Heart right ventricle (tissue), 16 donors: Measurements from ENCODE around the gene PLLP. TPM values are rescaled to one million over a fixed set of nuclear protein-coding genes. Genes with fewer than 3 reads are reported as not detected.

Experiments used
- ATAC-seq, 8 donors: fragments of 200-7000 bp; cut with Tn5 transposase; one replicate each; pipeline ENCODE4 v1.9.1; 2020; ENCODE audit warnings: mild to moderate bottlenecking in 8 of 8, moderate library complexity in 8 of 8, moderate number of reproducible peaks in 1 of 8
- DNase-seq, 2 donors: peaks; one replicate each; pipeline ENCODE4 v3.0.0-alpha.2; 2020
- H3K27ac ChIP-seq, 10 donors: fragments of 200-600 bp; sonication (generic) in 2 of 10; one replicate each; pipeline versions ENCODE4 v1.5.0 to v1.8.0; 2020 to 2022; ENCODE audit warnings: mild to moderate bottlenecking in 3 of 10
- H3K27me3 ChIP-seq, 7 donors: fragments of 200-600 bp; one replicate each; pipeline ENCODE4 v1.8.0; 2021 to 2022; ENCODE audit warnings: mild to moderate bottlenecking in 2 of 7
- H3K36me3 ChIP-seq, 9 donors: fragments of 200-600 bp; sonication (generic) in 1 of 9; one replicate each; pipeline versions ENCODE4 v1.5.0 to v1.8.0; 2020 to 2022; ENCODE audit warnings: mild to moderate bottlenecking in 2 of 9
- H3K4me1 ChIP-seq, 9 donors: fragments of 200-600 bp; sonication (generic) in 1 of 9; one replicate each; pipeline versions ENCODE4 v1.5.0 to v1.8.0; 2020 to 2022; ENCODE audit warnings: mild to moderate bottlenecking in 4 of 9
- H3K4me3 ChIP-seq, 10 donors: fragments of 200-600 bp; sonication (generic) in 2 of 10; one replicate each; pipeline versions ENCODE4 v1.5.0 to v1.8.0; 2020 to 2022; ENCODE audit warnings: mild to moderate bottlenecking in 7 of 10, moderate library complexity in 2 of 10
- H3K9me3 ChIP-seq, 11 donors: fragments of 200-600 bp in 10 of 11; sonication (generic) in 2 of 11; one replicate each; pipeline versions ENCODE4 v1.5.0 to v1.8.0; 2013 to 2022; ENCODE audit warnings: mild to moderate bottlenecking in 2 of 11, control low read depth in 1 of 11, moderate library complexity in 1 of 11
- CTCF ChIP-seq, 9 donors: fragments of 200-600 bp; sonication (generic) in 2 of 9; IDR thresholded peaks; one replicate each; pipeline versions ENCODE4 v1.5.0 to v1.8.0; 2021 to 2022; ENCODE audit warnings: antibody characterized with exemption in 9 of 9, mild to moderate bottlenecking in 5 of 9, moderate library complexity in 1 of 9
- WGBS, 2 donors: extraction: QIAGEN DNeasy Blood & Tissue Kit; methylation state at CpG; one replicate each; pipeline ENCODE4 v1.1.7; 2013; ENCODE audit warnings: inconsistent platforms in 1 of 2; 5-methylcytosine and 5-hydroxymethylcytosine counted together
- intact Hi-C, 10 donors: fragments of 100-400 bp; cut with DNase I; formaldehyde crosslinking; loops; one replicate each; pipeline versions ENCODE4 v1.11.1 to v1.14.2; 2022
- polyA plus RNA-seq, 2 donors: library from polyadenylated mRNA; stranded (reverse); fragments of 200-250 nt; gene quantifications; one replicate each; pipeline ENCODE4 v1.2.3, GENCODE V29; 2013
- total RNA-seq, 10 donors: library from RNA; stranded (reverse); fragmentation: NEBNext Ultra II Directional in 3 of 10; extraction: Animal tissue kit (Norgen Biotek cat#: 25700) in 3 of 10; gene quantifications; one replicate each; pipeline versions ENCODE4 v1.2.1 to v1.2.4, GENCODE V29; 2021 to 2023
- donor health status: Arrhythmogenic right ventricular cardiomyopathy.
- donor health status: ischemic (EF 13 %, LVEDD 7.1; RV severe dilation, severe dysfunction).
- donor health status: healthy with polysubstance abuse.
- donor health status: DM: no; HTN: yes; CAD: no.
- donor health status: DM: no; HTN: no; CAD: no.
- donor health status: ischemic (EF 25% LVEDD 6.9; RV normal size, moderate dysfunction).
- donor health status: ischemic (EF 25% LVEDD 5.7; RV mildly dilated, moderate dysfunction).
- donor health status: healthy.
- donor health status: DM: yes; HTN: yes; CAD: no.
- donor health status: Ischemic cardiomyopathy.
- donor health status: ischemic (EF 35%, LVEDD 5.7; RV mildly dilated, moderate dysfunction).
- donor health status: nonischemic (EF 11% LVEDD 7.7; RV severe dilation, severe dysfunction).
- donor health status: DM: yes; HTN: yes; CAD: no.
- donor health status: PGD.
- donor health status: ischemic (EF 29% LVEDD 5.4; RV normal size, mild dysfunction).
- donor health status: nonischemic (EF 23%, LVEDD 6.1; RV moderate dilation, normal function).

PLLP gene
- total and polyA plus RNA-seq, 12 donors: 1.7 to 10.6 (median 2.4) TPM

- Histone ChIP-seq H3K4me3 (no peak overlapping the region), H3K27me3 (no peaks in the 10 kb centered on the region), H3K9me3 (no peaks in the 10 kb centered on the region), H3K36me3 (peaks cover 4 to 100% (median 67%) of the 10 kb centered on the region in 9 donors), H3K27ac (no peak overlapping the region), H3K4me1 (peaks cover 0 to 10% (median under 1%) of the 10 kb centered on the region in 9 donors)
- intact Hi-C loops: no loop called here
- no peak for TF ChIP-seq CTCF (IDR thresholded peaks at IDR 0.05)
- no peak for ATAC-seq
- no peak for DNase-seq
- WGBS, 2 donors: 98% methylated on average over 2 of the region's 2 CpGs
These were observed 33.1 kb downstream of the PLLP start for GRCh38 chr16:57251352-57251751.

- Histone ChIP-seq H3K4me1 (peaks cover 0 to 30% (median 12%) of the 10 kb centered on the region in 9 donors), H3K27me3 (no peaks in the 10 kb centered on the region), H3K27ac (peak overlapping the region; percentile 89 to 97 (median 96)), H3K4me3 (peak overlapping the region; percentile 74 to 97 (median 82)), H3K9me3 (no peaks in the 10 kb centered on the region), H3K36me3 (peaks cover 4 to 46% (median 29%) of the 10 kb centered on the region in 9 donors)
- no peak for TF ChIP-seq CTCF (IDR thresholded peaks at IDR 0.05)
- intact Hi-C loops: loop anchor here in 8 of 10 donors (2.0 to 10.0 kb wide), 7 partner anchors 37 to 169 kb away; partner anchors contain the start of gene PLLP (in 1 of the 8)
- DNase-seq (peak; percentile 25 to 50), ATAC-seq (peak in 7 of 8 donors; percentile 14 to 47 (median 31))
- 4% methylated on average over 28 of the region's 28 CpGs for WGBS, 2 donors
These were observed 38.9 kb downstream of the PLLP start for GRCh38 chr16:57245472-57246113.

GRCh38 chr16:57244767-57245471 is 39.6 kb downstream of the PLLP start, which contains the start of gene ARL2BP:
Gene ARL2BP (plus strand): TSS chr16:57245259. CDS start chr16:57245368, 109 bp downstream.
- Histone ChIP-seq H3K9me3 (no peaks in the 10 kb centered on the region), H3K4me3 (peak within 1 kb of the TSS; percentile 74 to 97 (median 82)), H3K27me3 (no peaks in the 10 kb centered on the region), H3K36me3 (peaks cover 3 to 45% (median 23%) of the 10 kb centered on the region in 9 donors), H3K4me1 (peaks cover 0 to 31% (median 12%) of the 10 kb centered on the region in 9 donors), H3K27ac (peak within 1 kb of the TSS; percentile 89 to 97 (median 96))
- peak; percentile 97 to 100 (median 98) for ATAC-seq
- DNase-seq: peak; percentile 97 to 98
- TF ChIP-seq CTCF (IDR thresholded peaks at IDR 0.05): peak in 5 of 9 donors; percentile 8 to 40 (median 25)
- WGBS, 2 donors: 0% methylated on average over 63 to 77 of the region's 77 CpGs
- intact Hi-C loops: loop anchor here in 8 of 10 donors (2.0 to 10.0 kb wide), 6 partner anchors 37 to 170 kb away; partner anchors contain the start of gene PLLP (in 1 of the 8)

- Histone ChIP-seq H3K4me1 (peaks cover 0 to 31% (median 12%) of the 10 kb centered on the region in 9 donors), H3K27me3 (no peaks in the 10 kb centered on the region), H3K9me3 (no peaks in the 10 kb centered on the region), H3K27ac (peak overlapping the region; percentile 44 to 97 (median 94)), H3K36me3 (peaks cover 3 to 45% (median 20%) of the 10 kb centered on the region in 9 donors), H3K4me3 (peak overlapping the region in 9 of 10 donors; percentile 74 to 97 (median 80))
- intact Hi-C loops: loop anchor here in 3 of 10 donors (2.0 to 10.0 kb wide), 4 partner anchors 50 to 170 kb away; no protein-coding TSS in a partner anchor
- 8% methylated on average over 9 of the region's 9 CpGs for WGBS, 2 donors
- ATAC-seq (no peak), DNase-seq (no peak)
- no peak for TF ChIP-seq CTCF (IDR thresholded peaks at IDR 0.05)
These were observed 40.1 kb downstream of the PLLP start for GRCh38 chr16:57244463-57244766.
